Endodermal cell (in vitro differentiated cells): ENCODE measurements around the gene OCA2. TPM values are rescaled to one million over a fixed set of nuclear protein-coding genes. Genes with fewer than 3 reads are reported as not detected.

Experiments used
- DNase-seq: peaks from one replicate; pipeline ENCODE4 v3.0.0-alpha.2; 2017
- H3K27ac ChIP-seq: 2 replicates; pipeline ENCODE4 v1.5.1; 2013; ENCODE audit warnings: mild to moderate bottlenecking, low read depth, low read length, moderate library complexity
- H3K27me3 ChIP-seq: 2 replicates; pipeline ENCODE4 v1.6.1; 2013; ENCODE audit warnings: mild to moderate bottlenecking, low read length, moderate library complexity; ENCODE audit not compliant: insufficient read depth, control insufficient read depth, poor library complexity, severe bottlenecking
- H3K36me3 ChIP-seq: 2 replicates; pipeline ENCODE4 v1.7.0; 2013; ENCODE audit warnings: mild to moderate bottlenecking, low read length, moderate library complexity; ENCODE audit not compliant: control insufficient read depth, insufficient read depth
- H3K4me1 ChIP-seq: one replicate; pipeline ENCODE4 v1.7.0; 2013; ENCODE audit warnings: low read length; ENCODE audit not compliant: control insufficient read depth, insufficient read depth
- H3K4me3 ChIP-seq: 2 replicates; pipeline ENCODE4 v1.5.1; 2013; ENCODE audit warnings: mild to moderate bottlenecking, low read length, moderate library complexity
- H3K9ac ChIP-seq: 2 replicates; pipeline ENCODE4 v1.6.1; 2013; ENCODE audit warnings: mild to moderate bottlenecking, low read length, moderate library complexity; ENCODE audit not compliant: poor library complexity, severe bottlenecking; ENCODE audit errors: extremely low read depth
- H3K9me3 ChIP-seq: 2 replicates; pipeline ENCODE4 v1.6.1; 2013; ENCODE audit warnings: mild to moderate bottlenecking, low read length, moderate library complexity; ENCODE audit not compliant: control insufficient read depth
- H3K27ac Mint-ChIP-seq: 2 replicates; pipeline ENCODE4 v1.8.0; 2020; ENCODE audit warnings: mixed read lengths
- H3K27me3 Mint-ChIP-seq: 2 replicates; pipeline ENCODE4 v1.8.0; 2021; ENCODE audit warnings: mild to moderate bottlenecking, mixed read lengths; ENCODE audit not compliant: insufficient read depth
- H3K36me3 Mint-ChIP-seq: 2 replicates; pipeline ENCODE4 v1.8.0; 2020; ENCODE audit warnings: low read depth, mixed read lengths
- H3K4me1 Mint-ChIP-seq: 2 replicates; pipeline ENCODE4 v1.8.0; 2020; ENCODE audit warnings: mixed read lengths
- H3K4me3 Mint-ChIP-seq: 2 replicates; pipeline ENCODE4 v1.8.0; 2020; ENCODE audit warnings: mild to moderate bottlenecking, moderate library complexity, mixed read lengths
- H3K9me3 Mint-ChIP-seq: 2 replicates; pipeline ENCODE4 v1.8.0; 2020; ENCODE audit warnings: mild to moderate bottlenecking, mixed read lengths
- CTCF ChIP-seq: fragments of 200-600 bp; sonication (generic); conservative IDR thresholded peaks from 2 replicates; pipeline ENCODE4 v1.5.0; 2021; ENCODE audit warnings: antibody characterized with exemption, mild to moderate bottlenecking
- WGBS, 2 experiments: methylation state at CpG; one replicate each; pipeline versions ENCODE4 v1.1.5 to v1.1.7; 2013; ENCODE audit warnings: missing lambda C conversion rate in 2 of 2, mixed read lengths in 1 of 2; ENCODE audit not compliant: insufficient coverage in 1 of 2, insufficient read length in 1 of 2; 5-methylcytosine and 5-hydroxymethylcytosine counted together
- total RNA-seq, 2 donors: library from RNA; stranded (reverse); fragmentation: NEBNext Ultra II Directional in 1 of 2; extraction: Animal tissue kit (Norgen Biotek cat#: 25700) in 1 of 2; gene quantifications; 2 replicates in 1 of 2; 3 replicates in 1 of 2; pipeline ENCODE4 v1.2.1, GENCODE V29; 2021

The OCA2 gene
- total RNA-seq, 2 donors from 2014 or later = 0.29 to 0.84 TPM

- TF ChIP-seq CTCF = no peak
- no peak overlapping the region for H3K27ac ChIP-seq
- H3K4me1 ChIP-seq = no peaks in the 10 kb centered on the region
- H3K4me3 ChIP-seq = no peak overlapping the region
- Mint-ChIP-seq H3K4me1 (peaks cover 2% of the 10 kb centered on the region), H3K36me3 (no peaks in the 10 kb centered on the region), H3K27ac (no peak overlapping the region), H3K4me3 (no peak overlapping the region), H3K9me3 (peaks cover 13% of the 10 kb centered on the region), H3K27me3 (peaks cover 17% of the 10 kb centered on the region)
- DNase-seq = no peak
- peaks cover 9% of the 10 kb centered on the region for H3K27me3 ChIP-seq
- H3K36me3 ChIP-seq = no peaks in the 10 kb centered on the region
- WGBS, 2 experiments = 94 to 97% methylated on average over 19 to 48 of the region's 48 CpGs
- H3K9ac ChIP-seq = no peak overlapping the region
- H3K9me3 ChIP-seq = peaks cover 9% of the 10 kb centered on the region
Observed at GRCh38 chr15:27770086-27770607, 329.0 kb downstream of the OCA2 start.

GRCh38 chr15:27769652-27770051 lies 329.5 kb downstream of the OCA2 start:
- Histone ChIP-seq H3K9ac (no peak overlapping the region), H3K4me1 (no peaks in the 10 kb centered on the region), H3K36me3 (no peaks in the 10 kb centered on the region), H3K27me3 (peaks cover 9% of the 10 kb centered on the region), H3K4me3 (no peak overlapping the region), H3K27ac (no peak overlapping the region), H3K9me3 (peaks cover 9% of the 10 kb centered on the region)
- DNase-seq = no peak
- no peak for TF ChIP-seq CTCF
- Mint-ChIP-seq H3K4me3 (no peak overlapping the region), H3K27me3 (peaks cover 17% of the 10 kb centered on the region), H3K9me3 (peaks cover 13% of the 10 kb centered on the region), H3K27ac (no peak overlapping the region), H3K4me1 (peaks cover 7% of the 10 kb centered on the region), H3K36me3 (no peaks in the 10 kb centered on the region)
- 92 to 94% methylated on average over 8 to 13 of the region's 13 CpGs for WGBS, 2 experiments

GRCh38 chr15:27768732-27769475 lies 330.2 kb downstream of the OCA2 start:
- Histone ChIP-seq H3K4me1 (peaks cover 5% of the 10 kb centered on the region), H3K9ac (no peak overlapping the region), H3K9me3 (peaks cover 9% of the 10 kb centered on the region), H3K36me3 (no peaks in the 10 kb centered on the region), H3K27me3 (peaks cover 9% of the 10 kb centered on the region), H3K27ac (no peak overlapping the region), H3K4me3 (no peak overlapping the region)
- Mint-ChIP-seq H3K36me3 (no peaks in the 10 kb centered on the region), H3K27me3 (peaks cover 19% of the 10 kb centered on the region), H3K4me1 (peaks cover 15% of the 10 kb centered on the region), H3K27ac (no peak overlapping the region), H3K4me3 (no peak overlapping the region), H3K9me3 (peaks cover 13% of the 10 kb centered on the region)
- WGBS, 2 experiments = 92 to 93% methylated on average over 16 to 24 of the region's 24 CpGs
- DNase-seq = no peak
- no peak for TF ChIP-seq CTCF
